Upper lobe of left lung (tissue), 6 donors: ENCODE measurements around the gene ZNF423. TPM values are rescaled to one million over a fixed set of nuclear protein-coding genes. Genes with fewer than 3 reads are reported as not detected.

ENCODE experiments used
- ATAC-seq, 2 donors: fragments of 200-7000 bp; cut with Tn5 transposase; one replicate each; pipeline ENCODE4 v1.9.1; 2022; ENCODE audit warnings: mild to moderate bottlenecking in 2 of 2, moderate library complexity in 2 of 2; ENCODE audit not compliant: low FRiP score in 2 of 2
- DNase-seq, 2 donors: peaks; one replicate each; pipeline ENCODE4 v3.0.0-alpha.2; 2019 to 2020
- H3K27ac ChIP-seq, 4 donors: fragments of 200-600 bp; sonication (generic); one replicate each; pipeline ENCODE4 v1.5.1; 2016 to 2019
- H3K27me3 ChIP-seq, 4 donors: fragments of 200-600 bp; sonication (generic); one replicate each; pipeline ENCODE4 v1.5.1; 2017 to 2019
- H3K36me3 ChIP-seq, 4 donors: fragments of 200-600 bp; sonication (generic); one replicate each; pipeline ENCODE4 v1.5.1; 2016 to 2019
- H3K4me1 ChIP-seq, 4 donors: fragments of 200-600 bp; sonication (generic); one replicate each; pipeline ENCODE4 v1.5.1; 2018 to 2019
- H3K4me3 ChIP-seq, 4 donors: fragments of 200-600 bp; sonication (generic); one replicate each; pipeline ENCODE4 v1.5.1; 2017 to 2019; ENCODE audit warnings: mild to moderate bottlenecking in 2 of 4, moderate library complexity in 1 of 4
- H3K9me3 ChIP-seq, 4 donors: fragments of 200-600 bp; sonication (generic); one replicate each; pipeline ENCODE4 v1.5.1; 2018 to 2019
- EP300 ChIP-seq, 4 donors: sonication (generic); formaldehyde crosslinking; IDR thresholded peaks; one replicate each; pipeline ENCODE4 v1.5.1; 2017; ENCODE audit warnings: antibody characterized with exemption in 4 of 4, control low read depth in 2 of 4
- POLR2A ChIP-seq, 4 donors: fragments of 450-650 bp; IDR thresholded peaks; one replicate each; pipeline ENCODE4 v1.5.1; 2016 to 2017; ENCODE audit warnings: antibody characterized with exemption in 4 of 4, mild to moderate bottlenecking in 2 of 4
- POLR2AphosphoS5 ChIP-seq, 2 donors: sonication (generic); formaldehyde crosslinking; IDR thresholded peaks; one replicate each; pipeline ENCODE4 v1.5.1; 2017; ENCODE audit warnings: antibody characterized with exemption in 2 of 2
- whole genome bisulfite sequencing, 2 donors: methylation state at CpG; one replicate each; pipeline ENCODE4 v1.1.5; 2017 to 2018; 5-methylcytosine and 5-hydroxymethylcytosine counted together
- total RNA-seq, 6 donors: library from RNA; depleted of rRNA in 4 of 6; stranded (reverse); fragments of >200 nt in 4 of 6; gene quantifications; one replicate each; pipeline versions ENCODE4 v1.1.0 to v1.2.1, GENCODE V29; 2016 to 2021
- TF ChIP-seq, protein P1 (sequence below), 6 experiments: fragments of 450-650 bp in 4 of 6; fragments of 200-600 bp in 2 of 6; sonication (generic) in 2 of 6; IDR thresholded peaks; one replicate each; pipeline ENCODE4 v1.5.1; 2016 to 2019; ENCODE audit warnings: antibody characterized with exemption in 6 of 6
- donor health status: DM: no; HTN: no; CAD: no; lungs with moderate emphysema.
- donor health status: DM: no; HTN: yes; CAD: no; lungs with severe emphysema.

ZNF423 gene
- total RNA-seq, 6 donors from 2014 or later: 4.1 to 11.4 (median 6.7) TPM

DNA sequence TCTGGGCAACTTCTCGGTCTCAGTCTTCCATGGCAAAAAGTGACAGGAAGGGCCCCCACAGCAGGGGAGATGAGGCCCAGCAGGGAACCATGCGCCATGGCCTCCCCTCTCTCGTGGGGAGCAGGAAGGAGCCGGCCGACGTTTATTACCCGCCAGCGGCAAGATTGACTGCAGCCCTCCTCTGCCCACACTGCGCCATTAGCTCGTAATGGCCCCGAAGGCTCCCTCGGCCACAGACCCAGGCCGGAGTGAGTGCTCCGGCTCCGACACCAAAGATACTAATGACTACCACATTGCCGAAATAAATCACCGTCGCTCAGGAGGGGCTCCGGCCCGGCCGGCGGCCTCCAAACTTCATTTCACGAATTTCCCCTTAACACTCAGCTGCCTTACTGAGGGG, 255.4 kb downstream of the ZNF423 start:
- H3K4me1 ChIP-seq: peaks cover 0 to 4% (median 0%) of the 10 kb centered on the region in 4 donors
- DNase-seq: peak in 1 of 2 donors; percentile 74
- WGBS, 2 donors: 91 to 92% methylated on average over 18 to 23 of the region's 23 CpGs
- H3K9me3 ChIP-seq: no peaks in the 10 kb centered on the region
- no peaks in the 10 kb centered on the region for H3K27me3 ChIP-seq
- no peak for TF ChIP-seq EP300 (IDR thresholded peaks at IDR 0.05)
- no peak for TF ChIP-seq POLR2AphosphoS5 (IDR thresholded peaks at IDR 0.05)
- TF ChIP-seq POLR2A (IDR thresholded peaks at IDR 0.05): no peak
- TF ChIP-seq, protein P1, sequence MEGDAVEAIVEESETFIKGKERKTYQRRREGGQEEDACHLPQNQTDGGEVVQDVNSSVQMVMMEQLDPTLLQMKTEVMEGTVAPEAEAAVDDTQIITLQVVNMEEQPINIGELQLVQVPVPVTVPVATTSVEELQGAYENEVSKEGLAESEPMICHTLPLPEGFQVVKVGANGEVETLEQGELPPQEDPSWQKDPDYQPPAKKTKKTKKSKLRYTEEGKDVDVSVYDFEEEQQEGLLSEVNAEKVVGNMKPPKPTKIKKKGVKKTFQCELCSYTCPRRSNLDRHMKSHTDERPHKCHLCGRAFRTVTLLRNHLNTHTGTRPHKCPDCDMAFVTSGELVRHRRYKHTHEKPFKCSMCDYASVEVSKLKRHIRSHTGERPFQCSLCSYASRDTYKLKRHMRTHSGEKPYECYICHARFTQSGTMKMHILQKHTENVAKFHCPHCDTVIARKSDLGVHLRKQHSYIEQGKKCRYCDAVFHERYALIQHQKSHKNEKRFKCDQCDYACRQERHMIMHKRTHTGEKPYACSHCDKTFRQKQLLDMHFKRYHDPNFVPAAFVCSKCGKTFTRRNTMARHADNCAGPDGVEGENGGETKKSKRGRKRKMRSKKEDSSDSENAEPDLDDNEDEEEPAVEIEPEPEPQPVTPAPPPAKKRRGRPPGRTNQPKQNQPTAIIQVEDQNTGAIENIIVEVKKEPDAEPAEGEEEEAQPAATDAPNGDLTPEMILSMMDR (IDR thresholded peaks at IDR 0.05): no peak
- H3K27ac ChIP-seq: no peak overlapping the region
- H3K36me3 ChIP-seq: no peaks in the 10 kb centered on the region
- ATAC-seq: no peak
- no peak overlapping the region for H3K4me3 ChIP-seq

DNA sequence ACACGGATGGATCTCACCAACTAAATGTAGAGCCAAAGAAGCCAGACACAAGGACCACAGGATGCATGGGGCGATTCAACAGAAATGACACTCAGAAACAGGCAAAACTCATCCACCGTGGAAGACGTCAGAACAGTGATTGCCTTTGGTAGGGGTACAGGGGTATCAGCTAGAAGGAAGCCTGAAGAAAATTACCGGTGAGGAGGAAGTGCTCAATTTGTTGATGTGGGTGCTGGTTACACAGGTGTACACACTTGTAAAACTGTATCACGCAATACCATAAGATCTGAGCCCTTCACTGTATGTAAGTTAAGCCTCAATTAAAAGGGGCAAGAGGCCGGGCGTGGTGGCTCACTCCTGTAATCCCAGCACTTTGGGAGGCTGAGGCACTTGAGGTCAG, 256.2 kb downstream of the ZNF423 start:
- Histone ChIP-seq H3K4me3 (no peak overlapping the region), H3K27ac (no peak overlapping the region), H3K9me3 (no peaks in the 10 kb centered on the region), H3K4me1 (peaks cover 0 to 6% (median 0%) of the 10 kb centered on the region in 4 donors), H3K36me3 (no peaks in the 10 kb centered on the region), H3K27me3 (no peaks in the 10 kb centered on the region)
- 72 to 86% methylated on average over 8 of the region's 8 CpGs for WGBS, 2 donors
- no peak for ATAC-seq
- no peak for TF ChIP-seq POLR2A (IDR thresholded peaks at IDR 0.05)
- DNase-seq: no peak

DNA sequence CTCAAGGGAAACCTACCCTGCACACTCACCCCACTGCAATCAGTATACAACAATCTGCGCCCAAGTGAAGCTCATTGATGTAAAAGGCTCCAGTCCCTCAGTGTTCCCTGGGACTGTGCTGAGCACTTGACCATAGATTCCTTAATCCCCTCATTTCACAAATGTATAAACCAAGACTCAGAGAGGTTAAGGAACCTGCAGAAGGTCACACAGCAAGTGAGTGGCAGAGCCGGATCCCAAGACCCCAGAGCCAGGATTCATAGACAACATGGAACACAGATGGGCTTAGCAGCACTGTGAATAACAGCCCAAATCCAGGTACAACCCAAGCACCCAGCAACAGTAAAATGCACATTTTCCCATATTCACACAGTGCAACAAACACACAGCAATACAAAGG, 256.6 kb downstream of the ZNF423 start:
- ATAC-seq (no peak), DNase-seq (no peak)
- Histone ChIP-seq H3K4me1 (peaks cover 0 to 6% (median 0%) of the 10 kb centered on the region in 4 donors), H3K4me3 (no peak overlapping the region), H3K27me3 (no peaks in the 10 kb centered on the region), H3K9me3 (no peaks in the 10 kb centered on the region), H3K27ac (no peak overlapping the region), H3K36me3 (no peaks in the 10 kb centered on the region)
- TF ChIP-seq EP300 (IDR thresholded peaks at IDR 0.05) (no peak), POLR2AphosphoS5 (IDR thresholded peaks at IDR 0.05) (no peak), POLR2A (IDR thresholded peaks at IDR 0.05) (no peak)
- TF ChIP-seq, protein P1 (IDR thresholded peaks at IDR 0.05): no peak
- WGBS, 2 donors: 91 to 96% methylated on average over 2 of the region's 2 CpGs

DNA sequence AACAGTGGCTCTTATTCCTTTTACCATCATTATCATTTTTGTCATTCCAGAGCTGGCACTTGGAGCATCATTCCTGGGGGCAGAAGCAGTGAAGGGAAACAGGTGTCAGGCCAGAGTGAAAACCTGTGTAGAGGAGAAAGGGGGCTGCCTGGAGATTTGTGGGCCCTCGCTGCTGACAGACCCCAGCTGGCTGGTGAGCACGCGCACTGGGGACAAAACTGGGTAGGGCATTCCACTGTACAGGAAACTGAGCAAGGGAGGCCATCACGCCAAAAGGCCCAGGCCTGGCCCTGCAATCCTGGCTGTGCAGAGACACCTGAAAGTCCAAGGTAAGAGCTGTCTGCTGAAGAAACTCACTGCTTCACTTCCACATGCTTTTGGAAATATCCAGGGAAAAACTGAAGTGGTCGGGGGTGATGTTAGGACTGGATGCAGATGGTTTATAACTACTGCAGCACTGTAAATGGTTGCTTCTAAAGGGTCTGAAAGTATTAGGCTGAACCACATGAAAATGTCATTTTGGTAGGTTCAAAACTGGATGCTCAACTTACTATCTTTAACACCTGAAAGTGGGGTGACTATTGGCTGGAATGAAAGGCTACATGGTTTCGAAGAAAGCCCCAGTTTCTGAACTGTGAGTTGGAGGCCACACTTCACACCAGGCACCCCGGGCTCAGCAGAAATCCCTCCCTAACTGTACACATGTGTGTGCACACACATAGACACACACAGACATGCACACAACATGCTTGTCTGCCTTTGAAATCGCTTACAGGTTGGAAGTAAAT, 257.3 kb downstream of the ZNF423 start:
- TF ChIP-seq EP300 (IDR thresholded peaks at IDR 0.05) (no peak), POLR2A (IDR thresholded peaks at IDR 0.05) (no peak), POLR2AphosphoS5 (IDR thresholded peaks at IDR 0.05) (no peak)
- TF ChIP-seq, protein P1 (IDR thresholded peaks at IDR 0.05): no peak
- no peaks in the 10 kb centered on the region for H3K27me3 ChIP-seq
- DNase-seq: no peak
- no peak overlapping the region for H3K4me3 ChIP-seq
- H3K9me3 ChIP-seq: no peaks in the 10 kb centered on the region
- no peaks in the 10 kb centered on the region for H3K36me3 ChIP-seq
- H3K27ac ChIP-seq: no peak overlapping the region
- WGBS, 2 donors: 78 to 87% methylated on average over 8 of the region's 8 CpGs
- peaks cover 0 to 6% (median 0%) of the 10 kb centered on the region in 4 donors for H3K4me1 ChIP-seq
- ATAC-seq: no peak

DNA sequence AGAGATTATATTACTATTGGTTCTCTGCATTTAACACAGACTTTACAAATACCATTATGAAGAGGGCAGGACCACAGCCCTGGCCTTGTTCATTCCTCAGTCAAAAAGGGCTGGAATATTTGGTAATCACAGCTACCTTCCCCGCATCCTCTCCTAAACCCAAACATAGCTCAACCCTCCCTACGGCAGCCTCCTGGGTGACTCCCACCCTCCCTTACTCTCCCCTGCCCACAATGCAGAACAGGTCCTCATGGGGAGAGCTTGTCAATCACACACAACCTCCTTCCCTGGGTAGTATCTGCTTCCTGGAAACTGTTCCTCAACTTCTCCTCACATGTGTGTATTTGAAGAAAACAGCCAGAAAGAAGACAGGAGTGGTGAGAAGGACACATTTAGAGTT, 258.1 kb downstream of the ZNF423 start:
- no peak for DNase-seq

More for the DNA sequence above, 258.1 kb downstream of the ZNF423 start:
- Histone ChIP-seq H3K27ac (no peak overlapping the region), H3K9me3 (no peaks in the 10 kb centered on the region), H3K27me3 (no peaks in the 10 kb centered on the region), H3K4me1 (peaks cover 0 to 6% (median 0%) of the 10 kb centered on the region in 4 donors), H3K36me3 (no peaks in the 10 kb centered on the region), H3K4me3 (no peak overlapping the region)
- 84 to 92% methylated on average over 2 of the region's 2 CpGs for WGBS, 2 donors
- TF ChIP-seq, protein P1 (IDR thresholded peaks at IDR 0.05): no peak
- TF ChIP-seq EP300 (IDR thresholded peaks at IDR 0.05): no peak
- TF ChIP-seq POLR2A (IDR thresholded peaks at IDR 0.05): no peak
- TF ChIP-seq POLR2AphosphoS5 (IDR thresholded peaks at IDR 0.05): no peak
- ATAC-seq: no peak
